Chondrocyte (in vitro differentiated cells): ENCODE measurements around the gene NELL2. TPM values are rescaled to one million over a fixed set of nuclear protein-coding genes. Genes with fewer than 3 reads are reported as not detected.

Source experiments
- DNase-seq: peaks from one replicate; pipeline ENCODE4 v3.0.0; 2021; ENCODE audit warnings: mixed read lengths, low spot score
- H3K27ac Mint-ChIP-seq: one replicate; pipeline ENCODE4 v1.8.0; 2021; ENCODE audit warnings: mild to moderate bottlenecking, moderate library complexity, mixed read lengths; ENCODE audit not compliant: unreplicated experiment
- H3K27me3 Mint-ChIP-seq: 2 replicates; pipeline ENCODE4 v1.8.0; 2021; ENCODE audit warnings: low read depth, mixed read lengths
- H3K36me3 Mint-ChIP-seq: 2 replicates; pipeline ENCODE4 v1.8.0; 2021; ENCODE audit warnings: low read depth, mixed read lengths
- H3K4me1 Mint-ChIP-seq: 2 replicates; pipeline ENCODE4 v1.8.0; 2021; ENCODE audit warnings: low read depth, mild to moderate bottlenecking, mixed read lengths
- H3K4me3 Mint-ChIP-seq: one replicate; pipeline ENCODE4 v1.8.0; 2021; ENCODE audit warnings: mild to moderate bottlenecking, moderate library complexity, mixed read lengths; ENCODE audit not compliant: unreplicated experiment
- H3K9me3 Mint-ChIP-seq: 2 replicates; pipeline ENCODE4 v1.8.0; 2021; ENCODE audit warnings: low read depth, mixed read lengths
- CTCF ChIP-seq: fragments of 200-600 bp; sonication (generic); IDR thresholded peaks from 2 replicates; pipeline ENCODE4 v1.5.0; 2021; ENCODE audit warnings: antibody characterized with exemption, mild to moderate bottlenecking, moderate library complexity
- total RNA-seq: library from RNA; stranded (reverse); gene quantifications from 3 replicates; pipeline ENCODE4 v1.2.1, GENCODE V29; 2021

The NELL2 gene
- total RNA-seq, 1 donor from 2014 or later: not detected

GRCh38 chr12:44551631-44552030 lies 324.5 kb downstream of the NELL2 start:
- DNase-seq: no peak
- Mint-ChIP-seq H3K4me1 (peaks cover 4% of the 10 kb centered on the region), H3K27ac (no peak overlapping the region), H3K4me3 (no peak overlapping the region), H3K9me3 (no peaks in the 10 kb centered on the region), H3K27me3 (no peaks in the 10 kb centered on the region), H3K36me3 (no peaks in the 10 kb centered on the region)
- no peak for TF ChIP-seq CTCF

- no peak for DNase-seq
- Mint-ChIP-seq H3K4me1 (peaks cover 2% of the 10 kb centered on the region), H3K9me3 (no peaks in the 10 kb centered on the region), H3K4me3 (no peak overlapping the region), H3K27me3 (no peaks in the 10 kb centered on the region), H3K27ac (no peak overlapping the region), H3K36me3 (no peaks in the 10 kb centered on the region)
- no peak for TF ChIP-seq CTCF
These were observed 325.7 kb downstream of the NELL2 start for GRCh38 chr12:44550377-44550776.

- DNase-seq: no peak
- Mint-ChIP-seq H3K27me3 (no peaks in the 10 kb centered on the region), H3K4me1 (peaks cover 11% of the 10 kb centered on the region), H3K27ac (no peak overlapping the region), H3K4me3 (no peak overlapping the region), H3K36me3 (no peaks in the 10 kb centered on the region), H3K9me3 (no peaks in the 10 kb centered on the region)
- TF ChIP-seq CTCF: no peak
These were observed 330.1 kb downstream of the NELL2 start for GRCh38 chr12:44546060-44546459.

- Mint-ChIP-seq H3K27me3 (no peaks in the 10 kb centered on the region), H3K27ac (no peak overlapping the region), H3K4me1 (peaks cover 11% of the 10 kb centered on the region), H3K9me3 (no peaks in the 10 kb centered on the region), H3K4me3 (no peak overlapping the region), H3K36me3 (no peaks in the 10 kb centered on the region)
- no peak for TF ChIP-seq CTCF
- DNase-seq: no peak
These were observed 332.1 kb downstream of the NELL2 start for GRCh38 chr12:44544018-44544417.

- H3K4me1 Mint-ChIP-seq: peaks cover 11% of the 10 kb centered on the region
- no peak for TF ChIP-seq CTCF
- H3K9me3 Mint-ChIP-seq: no peaks in the 10 kb centered on the region
- no peak overlapping the region for H3K27ac Mint-ChIP-seq
- no peak for DNase-seq
- no peak overlapping the region for H3K4me3 Mint-ChIP-seq
- peaks cover 2% of the 10 kb centered on the region for H3K27me3 Mint-ChIP-seq
- no peaks in the 10 kb centered on the region for H3K36me3 Mint-ChIP-seq
These were observed 333.4 kb downstream of the NELL2 start for GRCh38 chr12:44542716-44543115.
